ENCODE measurements around the gene OR6C3. TPM values are rescaled to one million over a fixed set of nuclear protein-coding genes. Genes with fewer than 3 reads are reported as not detected.

Gene OR6C3
- polyA plus RNA-seq, 1 of the 3 experiments (the other 2 are of a cell fraction): not detected

DNA sequence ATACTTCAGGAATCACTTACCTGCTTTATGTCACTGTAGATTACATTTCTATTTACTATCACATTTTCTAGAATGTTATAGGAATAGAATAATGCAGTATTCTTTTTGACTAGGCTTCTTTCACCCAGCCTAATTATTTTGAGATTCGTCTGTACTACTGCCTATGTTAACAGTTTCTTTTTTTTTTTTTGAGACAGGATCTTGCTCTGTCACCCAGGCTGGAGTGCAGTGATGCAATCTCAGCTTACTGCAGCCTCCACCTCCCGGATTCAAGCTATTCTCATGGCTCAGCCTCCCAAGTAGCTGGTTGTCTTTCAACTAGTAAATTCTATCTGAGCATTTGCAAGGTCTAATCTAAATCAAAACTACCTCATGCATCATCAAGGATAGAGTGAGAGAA, 40.5 kb upstream of the OR6C3 start:
- no peaks in the 10 kb centered on the region for H3K4me1 ChIP-seq (ENCODE audit: control insufficient read depth in 1 of 2, insufficient read depth in 2 of 2, low read depth in 1 of 2, low read length in 1 of 2)
- no peaks in the 10 kb centered on the region for H3K79me2 ChIP-seq (ENCODE audit: insufficient read depth)
- TF ChIP-seq, protein P1, sequence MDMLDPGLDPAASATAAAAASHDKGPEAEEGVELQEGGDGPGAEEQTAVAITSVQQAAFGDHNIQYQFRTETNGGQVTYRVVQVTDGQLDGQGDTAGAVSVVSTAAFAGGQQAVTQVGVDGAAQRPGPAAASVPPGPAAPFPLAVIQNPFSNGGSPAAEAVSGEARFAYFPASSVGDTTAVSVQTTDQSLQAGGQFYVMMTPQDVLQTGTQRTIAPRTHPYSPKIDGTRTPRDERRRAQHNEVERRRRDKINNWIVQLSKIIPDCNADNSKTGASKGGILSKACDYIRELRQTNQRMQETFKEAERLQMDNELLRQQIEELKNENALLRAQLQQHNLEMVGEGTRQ (IDR thresholded peaks at IDR 0.05; ENCODE audit: borderline replicate concordance, low read depth, low read length): no peak
- TF ChIP-seq RAD21 (IDR thresholded peaks at IDR 0.05; ENCODE audit: low read length) (no peak), EZH2phosphoT487 (IDR thresholded peaks at IDR 0.05; ENCODE audit: borderline replicate concordance, low read depth) (no peak), MEF2A (IDR thresholded peaks at IDR 0.05; ENCODE audit: borderline replicate concordance, low read depth) (no peak), TCF12 (IDR thresholded peaks at IDR 0.05) (no peak), NFIC (IDR thresholded peaks at IDR 0.05; ENCODE audit: borderline replicate concordance) (no peak), FOXJ3 (CRISPR knock-in tag; IDR thresholded peaks at IDR 0.05) (no peak), YY1 (IDR thresholded peaks at IDR 0.05; ENCODE audit: low read depth) (no peak), GABPA (IDR thresholded peaks at IDR 0.05; ENCODE audit: low read depth) (no peak), ELF1 (IDR thresholded peaks at IDR 0.05) (no peak), TEAD4 (IDR thresholded peaks at IDR 0.05; ENCODE audit: borderline replicate concordance, insufficient read depth) (no peak), MXI1 (IDR thresholded peaks at IDR 0.05; ENCODE audit: low read depth, low read length) (no peak), SIN3A (IDR thresholded peaks at IDR 0.05; ENCODE audit: borderline replicate concordance, low read depth, low read length) (no peak), RFX5 (IDR thresholded peaks at IDR 0.05; ENCODE audit: low read length) (no peak), JUND (IDR thresholded peaks at IDR 0.05) (no peak)
- TF ChIP-seq, protein P2, sequence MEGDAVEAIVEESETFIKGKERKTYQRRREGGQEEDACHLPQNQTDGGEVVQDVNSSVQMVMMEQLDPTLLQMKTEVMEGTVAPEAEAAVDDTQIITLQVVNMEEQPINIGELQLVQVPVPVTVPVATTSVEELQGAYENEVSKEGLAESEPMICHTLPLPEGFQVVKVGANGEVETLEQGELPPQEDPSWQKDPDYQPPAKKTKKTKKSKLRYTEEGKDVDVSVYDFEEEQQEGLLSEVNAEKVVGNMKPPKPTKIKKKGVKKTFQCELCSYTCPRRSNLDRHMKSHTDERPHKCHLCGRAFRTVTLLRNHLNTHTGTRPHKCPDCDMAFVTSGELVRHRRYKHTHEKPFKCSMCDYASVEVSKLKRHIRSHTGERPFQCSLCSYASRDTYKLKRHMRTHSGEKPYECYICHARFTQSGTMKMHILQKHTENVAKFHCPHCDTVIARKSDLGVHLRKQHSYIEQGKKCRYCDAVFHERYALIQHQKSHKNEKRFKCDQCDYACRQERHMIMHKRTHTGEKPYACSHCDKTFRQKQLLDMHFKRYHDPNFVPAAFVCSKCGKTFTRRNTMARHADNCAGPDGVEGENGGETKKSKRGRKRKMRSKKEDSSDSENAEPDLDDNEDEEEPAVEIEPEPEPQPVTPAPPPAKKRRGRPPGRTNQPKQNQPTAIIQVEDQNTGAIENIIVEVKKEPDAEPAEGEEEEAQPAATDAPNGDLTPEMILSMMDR (IDR thresholded peaks at IDR 0.05): no peak
- TF ChIP-seq, protein P3, sequence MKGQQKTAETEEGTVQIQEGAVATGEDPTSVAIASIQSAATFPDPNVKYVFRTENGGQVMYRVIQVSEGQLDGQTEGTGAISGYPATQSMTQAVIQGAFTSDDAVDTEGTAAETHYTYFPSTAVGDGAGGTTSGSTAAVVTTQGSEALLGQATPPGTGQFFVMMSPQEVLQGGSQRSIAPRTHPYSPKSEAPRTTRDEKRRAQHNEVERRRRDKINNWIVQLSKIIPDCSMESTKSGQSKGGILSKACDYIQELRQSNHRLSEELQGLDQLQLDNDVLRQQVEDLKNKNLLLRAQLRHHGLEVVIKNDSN (IDR thresholded peaks at IDR 0.05; ENCODE audit: borderline replicate concordance, low read depth): no peak
- H3K9ac ChIP-seq: no peak overlapping the region
- CTCF ChIA-PET: no interaction called here
- H3K36me3 ChIP-seq (replicated peaks in 1 of 2; ENCODE audit: control insufficient read depth in 1 of 2, insufficient read depth in 2 of 2, low read length in 1 of 2): no peaks in the 10 kb centered on the region
- H3K27ac ChIP-seq (ENCODE audit: low read depth in 2 of 2, low read length in 1 of 2): no peak overlapping the region
- H3K4me2 ChIP-seq: no peak overlapping the region
- no peaks in the 10 kb centered on the region for H3K9me2 ChIP-seq
- no peak overlapping the region for H3K4me3 ChIP-seq (ENCODE audit: low read depth in 2 of 2, low read length in 1 of 2)
- H4K20me1 ChIP-seq (ENCODE audit: insufficient read depth): no peaks in the 10 kb centered on the region
- 1% methylated on average over 2 of the region's 2 CpGs for WGBS (ENCODE audit: low lambda C conversion rate)
- no peaks in the 10 kb centered on the region for H3K27me3 ChIP-seq (ENCODE audit: insufficient read depth)
- DNase-seq: no peak
- H3F3A ChIP-seq (replicated peaks; ENCODE audit: insufficient read depth): no peaks in the 10 kb centered on the region
- POLR2A ChIA-PET: no interaction called here
- no peaks in the 10 kb centered on the region for H3K9me3 ChIP-seq
- H2AFZ ChIP-seq (ENCODE audit: low read depth): no peak overlapping the region

DNA sequence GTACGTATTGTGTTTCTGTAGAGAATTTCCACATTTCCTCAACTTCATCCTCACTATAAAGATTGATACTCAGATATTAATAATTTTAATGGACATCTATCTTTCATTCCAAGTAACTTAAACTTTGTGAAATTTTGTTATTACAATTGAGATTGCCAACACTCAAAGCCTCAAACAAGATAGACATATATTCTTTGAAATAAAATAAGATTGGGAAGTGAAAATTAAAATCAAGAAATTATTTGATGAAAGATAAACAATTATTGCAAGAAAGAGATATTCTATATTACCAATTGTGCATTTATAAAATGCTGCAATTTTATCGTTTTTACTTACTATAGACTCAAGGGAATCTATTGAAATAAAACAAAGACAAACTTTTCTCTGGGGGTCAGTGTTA, 34.1 kb upstream of the OR6C3 start, which contains the start of gene OR6C6:
TSS of gene OR6C6 (minus strand) at position 101 of the 400 bp plus-strand sequence. CDS start 1,337 bp downstream, outside the sequence.
- no peak for DNase-seq
- Histone ChIP-seq H3F3A (replicated peaks; ENCODE audit: insufficient read depth) (no peaks in the 10 kb centered on the region), H3K27me3 (ENCODE audit: insufficient read depth) (no peaks in the 10 kb centered on the region), H2AFZ (ENCODE audit: low read depth) (no peak within 1 kb of the TSS), H3K36me3 (replicated peaks in 1 of 2; ENCODE audit: control insufficient read depth in 1 of 2, insufficient read depth in 2 of 2, low read length in 1 of 2) (no peaks in the 10 kb centered on the region), H3K4me2 (no peak within 1 kb of the TSS), H3K27ac (ENCODE audit: low read depth in 2 of 2, low read length in 1 of 2) (no peak within 1 kb of the TSS), H3K4me3 (ENCODE audit: low read depth in 2 of 2, low read length in 1 of 2) (no peak within 1 kb of the TSS), H3K4me1 (ENCODE audit: control insufficient read depth in 1 of 2, insufficient read depth in 2 of 2, low read depth in 1 of 2, low read length in 1 of 2) (no peaks in the 10 kb centered on the region), H3K9me3 (no peaks in the 10 kb centered on the region), H3K9me2 (no peaks in the 10 kb centered on the region), H3K9ac (no peak within 1 kb of the TSS), H4K20me1 (ENCODE audit: insufficient read depth) (no peaks in the 10 kb centered on the region), H3K79me2 (ENCODE audit: insufficient read depth) (no peaks in the 10 kb centered on the region)
- ChIA-PET POLR2A (no interaction called here), CTCF (no interaction called here)
- WGBS (ENCODE audit: low lambda C conversion rate): 11% methylated on average over 2 of the region's 2 CpGs
- TF ChIP-seq NRF1 (IDR thresholded peaks at IDR 0.05; ENCODE audit: low read depth, low read length) (no peak), TCF12 (IDR thresholded peaks at IDR 0.05) (no peak), FOXJ3 (CRISPR knock-in tag; IDR thresholded peaks at IDR 0.05) (no peak), YY1 (IDR thresholded peaks at IDR 0.05; ENCODE audit: low read depth) (no peak), RAD21 (IDR thresholded peaks at IDR 0.05; ENCODE audit: low read length) (no peak), JUND (IDR thresholded peaks at IDR 0.05) (no peak), POLR2AphosphoS5 (IDR thresholded peaks at IDR 0.05; ENCODE audit: low read depth, low read length) (no peak), RFX5 (IDR thresholded peaks at IDR 0.05; ENCODE audit: low read length) (no peak)
- TF ChIP-seq, protein P1 (IDR thresholded peaks at IDR 0.05; ENCODE audit: borderline replicate concordance, low read depth, low read length): no peak
- TF ChIP-seq, protein P3 (IDR thresholded peaks at IDR 0.05; ENCODE audit: borderline replicate concordance, low read depth): no peak
- TF ChIP-seq, protein P4, sequence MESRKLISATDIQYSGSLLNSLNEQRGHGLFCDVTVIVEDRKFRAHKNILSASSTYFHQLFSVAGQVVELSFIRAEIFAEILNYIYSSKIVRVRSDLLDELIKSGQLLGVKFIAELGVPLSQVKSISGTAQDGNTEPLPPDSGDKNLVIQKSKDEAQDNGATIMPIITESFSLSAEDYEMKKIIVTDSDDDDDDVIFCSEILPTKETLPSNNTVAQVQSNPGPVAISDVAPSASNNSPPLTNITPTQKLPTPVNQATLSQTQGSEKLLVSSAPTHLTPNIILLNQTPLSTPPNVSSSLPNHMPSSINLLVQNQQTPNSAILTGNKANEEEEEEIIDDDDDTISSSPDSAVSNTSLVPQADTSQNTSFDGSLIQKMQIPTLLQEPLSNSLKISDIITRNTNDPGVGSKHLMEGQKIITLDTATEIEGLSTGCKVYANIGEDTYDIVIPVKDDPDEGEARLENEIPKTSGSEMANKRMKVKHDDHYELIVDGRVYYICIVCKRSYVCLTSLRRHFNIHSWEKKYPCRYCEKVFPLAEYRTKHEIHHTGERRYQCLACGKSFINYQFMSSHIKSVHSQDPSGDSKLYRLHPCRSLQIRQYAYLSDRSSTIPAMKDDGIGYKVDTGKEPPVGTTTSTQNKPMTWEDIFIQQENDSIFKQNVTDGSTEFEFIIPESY (IDR thresholded peaks at IDR 0.05; ENCODE audit: borderline replicate concordance, low read depth): no peak

All from SK-N-SH (cell line).